Pons (tissue), 1 donor: ENCODE data around the gene PLAC1.

Source experiments
- DNase-seq: peaks from one replicate; pipeline ENCODE4 v3.0.0-alpha.2; 2016; ENCODE audit warnings: low spot score

The PLAC1 gene

GRCh38 chrX:134670134-134670924, 12.1 kb upstream of the PLAC1 start:
- no peak for DNase-seq

- no peak for DNase-seq
Observed at GRCh38 chrX:134669378-134670098, 11.3 kb upstream of the PLAC1 start.

- DNase-seq = no peak
Observed at GRCh38 chrX:134664202-134664601, 5.9 kb upstream of the PLAC1 start.

GRCh38 chrX:134661295-134661694, 3.0 kb upstream of the PLAC1 start:
- peak; percentile 28 for DNase-seq

GRCh38 chrX:134660627-134661026, 2.4 kb upstream of the PLAC1 start:
- no peak for DNase-seq

- DNase-seq = no peak
Observed at GRCh38 chrX:134659761-134660160, 1.5 kb upstream of the PLAC1 start.

GRCh38 chrX:134658760-134659023, 421 bp upstream of the PLAC1 start:
- no peak for DNase-seq

GRCh38 chrX:134654398-134655012, 3.8 kb downstream of the PLAC1 start:
- DNase-seq = no peak

- no peak for DNase-seq
Observed at GRCh38 chrX:134653835-134654234, 4.4 kb downstream of the PLAC1 start.

- DNase-seq = no peak
Observed at GRCh38 chrX:134650701-134651100, 7.6 kb downstream of the PLAC1 start.

- no peak for DNase-seq
Observed at GRCh38 chrX:134649770-134650169, 8.5 kb downstream of the PLAC1 start.

- DNase-seq = no peak
Observed at GRCh38 chrX:134647477-134647877, 10.8 kb downstream of the PLAC1 start.

GRCh38 chrX:134646691-134647090, 11.6 kb downstream of the PLAC1 start:
- DNase-seq = no peak

- no peak for DNase-seq
Observed at GRCh38 chrX:134645936-134646543, 12.2 kb downstream of the PLAC1 start.

GRCh38 chrX:134642386-134642785, 15.9 kb downstream of the PLAC1 start:
- DNase-seq = no peak

- peak; percentile 25 for DNase-seq
Observed at GRCh38 chrX:134641346-134641745, 16.9 kb downstream of the PLAC1 start.

GRCh38 chrX:134640914-134641313, 17.4 kb downstream of the PLAC1 start:
- DNase-seq = no peak

GRCh38 chrX:134636851-134637250, 21.4 kb downstream of the PLAC1 start:
- DNase-seq = no peak

GRCh38 chrX:134634691-134635090, 23.6 kb downstream of the PLAC1 start:
- no peak for DNase-seq

- DNase-seq = no peak
Observed at GRCh38 chrX:134633832-134634231, 24.4 kb downstream of the PLAC1 start.

- DNase-seq = no peak
Observed at GRCh38 chrX:134633394-134633793, 24.9 kb downstream of the PLAC1 start.

GRCh38 chrX:134632355-134632754, 25.9 kb downstream of the PLAC1 start:
- DNase-seq = no peak
